HCT116 (cell line): Measurements from ENCODE around the gene SH3PXD2A. TPM values are rescaled to one million over a fixed set of nuclear protein-coding genes. Genes with fewer than 3 reads are reported as not detected.

Source experiments
- ATAC-seq: fragments of 200-7000 bp; cut with Tn5 transposase; 2 replicates; pipeline ENCODE4 v1.9.1; 2020; ENCODE audit warnings: mild to moderate bottlenecking, moderate library complexity
- BruUV-seq: library from RNA; stranded (reverse); fragments of 400-500 nt; replicated peaks from 2 replicates; lab custom pipeline; 2021; lab: Mats Ljungman, UMichigan
- CTCF ChIA-PET: fragments of 300-600 bp; sonication (Branson Sonifier 250); formaldehyde crosslinking; loops from one replicate; lab custom pipeline; 2021; ENCODE audit warnings: antibody characterized with exemption; lab: Charles Lee
- POLR2A ChIA-PET: fragments of 300-600, 350-600 bp; sonication (Branson Sonifier 250); formaldehyde crosslinking; loops from one replicate; lab custom pipeline; 2021; ENCODE audit warnings: antibody characterized with exemption; lab: Charles Lee
- RAD21 ChIA-PET, 2 experiments: fragments of 300-600 bp; sonication (Branson Sonifier 250); formaldehyde crosslinking; loops; one replicate each; lab custom pipeline; 2023; ENCODE audit warnings: low total read pairs in 2 of 2; ENCODE audit not compliant: uncharacterized antibody in 2 of 2, unreplicated experiment in 2 of 2, low non-redundant PET in 1 of 2; lab: Charles Lee
- DNase-seq: peaks from one replicate; pipeline ENCODE4 v3.0.0-alpha.2; 2010; ENCODE audit warnings: low read depth, low spot score
- H2AFZ ChIP-seq: fragments of 200-600 bp; shearing (Covaris generic), sonication (generic); 2 replicates; pipeline ENCODE4 v1.6.1; 2017; ENCODE audit warnings: low read depth, mixed run types, mixed read lengths, antibody characterized with exemption, low read length; ENCODE audit not compliant: poor library complexity, severe bottlenecking
- H3K27ac ChIP-seq: 2 replicates; pipeline ENCODE4 v1.5.1; 2012; ENCODE audit warnings: low read depth, low read length
- H3K27me3 ChIP-seq: fragments of 200-600 bp; sonication (generic); 2 replicates; pipeline ENCODE4 v1.6.1; 2016; ENCODE audit warnings: mixed run types, low read length, mixed read lengths; ENCODE audit not compliant: insufficient read depth
- H3K36me3 ChIP-seq, 2 experiments: fragments of 200-500 bp in 1 of 2; fragments of 200-600 bp in 1 of 2; sonication (Bioruptor generic) in 1 of 2; sonication (generic) in 1 of 2; 2 replicates each; pipeline versions ENCODE4 v1.5.1 to v1.6.1; 2014 to 2016; ENCODE audit warnings: low read length in 2 of 2, inconsistent platforms in 1 of 2, mixed read lengths in 1 of 2, mixed run types in 1 of 2; ENCODE audit not compliant: insufficient read depth in 2 of 2, control insufficient read depth in 1 of 2
- H3K4me1 ChIP-seq, 2 experiments: fragments of 200-600 bp in 1 of 2; sonication (generic) in 1 of 2; 2 replicates each; pipeline versions ENCODE4 v1.5.1 to v1.6.1; 2012 to 2017; ENCODE audit warnings: low read length in 2 of 2, inconsistent platforms in 1 of 2, mild to moderate bottlenecking in 1 of 2, mixed read lengths in 1 of 2, mixed run types in 1 of 2, moderate library complexity in 1 of 2; ENCODE audit not compliant: insufficient read depth in 2 of 2, control insufficient read depth in 1 of 2
- H3K4me2 ChIP-seq: fragments of 200-600 bp; sonication (generic); 2 replicates; pipeline ENCODE4 v1.6.1; 2017; ENCODE audit warnings: mixed run types, low read length, mixed read lengths
- H3K4me3 ChIP-seq, 2 experiments: fragments of 200-600 bp in 1 of 2; sonication (generic) in 1 of 2; replicated peaks in 1 of 2; 2 replicates each; pipeline ENCODE4 v1.5.1; 2011 to 2016; ENCODE audit warnings: low read length in 2 of 2, control low read depth in 1 of 2, low read depth in 1 of 2, mild to moderate bottlenecking in 1 of 2, mixed read lengths in 1 of 2, mixed run types in 1 of 2
- H3K79me2 ChIP-seq: fragments of 200-600 bp; sonication (generic); 2 replicates; pipeline ENCODE4 v1.6.1; 2017; ENCODE audit warnings: mild to moderate bottlenecking, mixed run types, low read length, moderate library complexity, mixed read lengths; ENCODE audit not compliant: insufficient read depth
- H3K9ac ChIP-seq: fragments of 200-600 bp; sonication (generic); 2 replicates; pipeline ENCODE4 v1.6.1; 2016; ENCODE audit warnings: low read length, mixed read lengths
- H3K9me2 ChIP-seq: fragments of 200-600 bp; sonication (generic), shearing (Covaris generic); 2 replicates; pipeline ENCODE4 v1.6.1; 2017; ENCODE audit warnings: mixed run types, mild to moderate bottlenecking, moderate library complexity; ENCODE audit not compliant: insufficient read depth
- H3K9me3 ChIP-seq, 2 experiments: fragments of 200-500 bp in 1 of 2; fragments of 200-600 bp in 1 of 2; sonication (Bioruptor generic) in 1 of 2; sonication (generic) in 1 of 2; 2 replicates each; pipeline ENCODE4 v1.6.1; 2014 to 2017; ENCODE audit warnings: low read length in 2 of 2, mixed read lengths in 2 of 2, inconsistent platforms in 1 of 2, low read depth in 1 of 2, mild to moderate bottlenecking in 1 of 2, mixed run types in 1 of 2, moderate library complexity in 1 of 2; ENCODE audit not compliant: control insufficient read depth in 1 of 2, insufficient read depth in 1 of 2
- H4K20me1 ChIP-seq: fragments of 200-600 bp; sonication (generic), shearing (Covaris generic); 2 replicates; pipeline ENCODE4 v1.6.1; 2017; ENCODE audit warnings: mixed run types, mild to moderate bottlenecking, moderate library complexity; ENCODE audit not compliant: insufficient read depth
- ATF3 ChIP-seq: IDR thresholded peaks from 2 replicates; pipeline ENCODE4 v1.6.1; 2012
- CEBPB ChIP-seq: IDR thresholded peaks from 2 replicates; pipeline ENCODE4 v1.6.1; 2012; ENCODE audit warnings: low read depth
- EZH2phosphoT487 ChIP-seq: fragments of 200-600 bp; IDR thresholded peaks from 2 replicates; pipeline ENCODE4 v1.6.1; 2018; ENCODE audit warnings: antibody characterized with exemption, borderline replicate concordance
- FOSL1 ChIP-seq: IDR thresholded peaks from 2 replicates; pipeline ENCODE4 v1.6.1; 2012; ENCODE audit warnings: low read depth
- JUND ChIP-seq: IDR thresholded peaks from 2 replicates; pipeline ENCODE4 v1.6.1; 2012
- POLR2AphosphoS5 ChIP-seq: IDR thresholded peaks from 2 replicates; pipeline ENCODE4 v1.6.1; 2011; ENCODE audit warnings: mild to moderate bottlenecking, low read depth, low read length, moderate library complexity
- RAD21 ChIP-seq: IDR thresholded peaks from 2 replicates; pipeline ENCODE4 v1.6.1; 2012; ENCODE audit warnings: low read depth, mild to moderate bottlenecking
- SIN3A ChIP-seq: IDR thresholded peaks from 2 replicates; pipeline ENCODE4 v1.6.1; 2012; ENCODE audit warnings: low read depth
- SP1 ChIP-seq: IDR thresholded peaks from 2 replicates; pipeline ENCODE4 v1.6.1; 2012; ENCODE audit warnings: low read depth
- YY1 ChIP-seq: IDR thresholded peaks from 2 replicates; pipeline ENCODE4 v1.6.1; 2011; ENCODE audit warnings: low read length, low read depth, moderate library complexity, mild to moderate bottlenecking; ENCODE audit not compliant: insufficient replicate concordance; ENCODE audit errors: extremely low read depth
- ZFX ChIP-seq: fragments of 450-650 bp; IDR thresholded peaks from 2 replicates; pipeline ENCODE4 v1.6.1; 2017
- ZNF274 ChIP-seq: fragments of 200-500 bp; sonication (Bioruptor generic); IDR thresholded peaks from 2 replicates; pipeline ENCODE4 v1.6.1; 2014; ENCODE audit warnings: mild to moderate bottlenecking, low read depth, low read length, inconsistent platforms
- intact Hi-C: fragments of 100-400 bp; cut with micrococcal nuclease; formaldehyde crosslinking; loops from 2 replicates; pipeline ENCODE4 v1.10.0; 2022
- total RNA-seq: library from RNA; stranded (reverse); gene quantifications from one replicate; pipeline ENCODE4 v1.2.1, GENCODE V29; 2021; ENCODE audit not compliant: unreplicated experiment
- TF ChIP-seq, protein P1 (sequence below): IDR thresholded peaks from 2 replicates; pipeline ENCODE4 v1.6.1; 2011; ENCODE audit warnings: mild to moderate bottlenecking, low read length, moderate library complexity; ENCODE audit not compliant: insufficient replicate concordance; ENCODE audit errors: extremely low read depth

SH3PXD2A gene
- total RNA-seq, 1 experiment from 2014 or later: 8.7 TPM

DNA sequence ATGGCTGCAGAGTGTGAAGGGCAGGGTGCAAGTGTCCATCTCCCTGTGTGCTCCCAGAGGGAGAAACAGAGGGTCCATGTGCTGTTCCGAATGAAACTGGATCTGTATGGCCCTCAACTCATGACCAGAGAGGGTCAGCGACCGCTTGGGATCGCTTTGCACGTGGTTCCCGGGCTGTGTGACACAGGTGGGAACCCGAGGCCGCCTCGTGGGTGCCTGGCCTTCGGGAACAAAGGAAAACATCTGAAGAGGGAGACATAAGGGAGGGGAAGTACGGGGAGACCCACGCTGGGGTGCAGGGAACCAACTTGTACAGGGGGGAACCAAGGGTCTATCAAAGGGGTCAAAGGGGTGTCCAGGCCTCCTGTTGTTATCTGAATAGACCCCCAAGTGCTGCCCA lies 57.5 kb downstream of the SH3PXD2A start:
- Histone ChIP-seq H3K9ac (no peak overlapping the region), H3K4me3 (no peak overlapping the region), H3K4me1 (no peaks in the 10 kb centered on the region), H3K9me3 (no peaks in the 10 kb centered on the region), H2AFZ (no peak overlapping the region), H4K20me1 (no peaks in the 10 kb centered on the region), H3K36me3 (no peaks in the 10 kb centered on the region), H3K9me2 (no peaks in the 10 kb centered on the region), H3K27ac (no peak overlapping the region), H3K27me3 (no peaks in the 10 kb centered on the region), H3K79me2 (no peaks in the 10 kb centered on the region), H3K4me2 (no peak overlapping the region)
- ChIA-PET POLR2A (no interaction called here), CTCF (no interaction called here), RAD21 (no interaction called here)
- intact Hi-C loops: no loop called here
- ATAC-seq (no peak), DNase-seq (no peak)
- TF ChIP-seq, protein P1, sequence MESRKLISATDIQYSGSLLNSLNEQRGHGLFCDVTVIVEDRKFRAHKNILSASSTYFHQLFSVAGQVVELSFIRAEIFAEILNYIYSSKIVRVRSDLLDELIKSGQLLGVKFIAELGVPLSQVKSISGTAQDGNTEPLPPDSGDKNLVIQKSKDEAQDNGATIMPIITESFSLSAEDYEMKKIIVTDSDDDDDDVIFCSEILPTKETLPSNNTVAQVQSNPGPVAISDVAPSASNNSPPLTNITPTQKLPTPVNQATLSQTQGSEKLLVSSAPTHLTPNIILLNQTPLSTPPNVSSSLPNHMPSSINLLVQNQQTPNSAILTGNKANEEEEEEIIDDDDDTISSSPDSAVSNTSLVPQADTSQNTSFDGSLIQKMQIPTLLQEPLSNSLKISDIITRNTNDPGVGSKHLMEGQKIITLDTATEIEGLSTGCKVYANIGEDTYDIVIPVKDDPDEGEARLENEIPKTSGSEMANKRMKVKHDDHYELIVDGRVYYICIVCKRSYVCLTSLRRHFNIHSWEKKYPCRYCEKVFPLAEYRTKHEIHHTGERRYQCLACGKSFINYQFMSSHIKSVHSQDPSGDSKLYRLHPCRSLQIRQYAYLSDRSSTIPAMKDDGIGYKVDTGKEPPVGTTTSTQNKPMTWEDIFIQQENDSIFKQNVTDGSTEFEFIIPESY: no peak
- no peak for TF ChIP-seq YY1
- no peak for TF ChIP-seq CEBPB
- BruUV-seq: no TSS peak

- Histone ChIP-seq H4K20me1 (no peaks in the 10 kb centered on the region), H3K36me3 (no peaks in the 10 kb centered on the region)
- intact Hi-C loops: no loop called here
- TF ChIP-seq ATF3: no peak
- no peak for TF ChIP-seq CEBPB
- no peak for TF ChIP-seq SIN3A
- no peak for TF ChIP-seq RAD21
- no peak for TF ChIP-seq FOSL1
- TF ChIP-seq, protein P1: no peak
- TF ChIP-seq ZFX: no peak
- TF ChIP-seq POLR2AphosphoS5: no peak
- TF ChIP-seq SP1: no peak
- no peak for TF ChIP-seq ZNF274
- TF ChIP-seq EZH2phosphoT487: no peak
- TF ChIP-seq JUND: no peak
- no peak for TF ChIP-seq YY1
Observed at GRCh38 chr10:103795634-103796270, 59.6 kb downstream of the SH3PXD2A start.

More at GRCh38 chr10:103795634-103796270, 59.6 kb downstream of the SH3PXD2A start:
- Histone ChIP-seq H2AFZ (no peak overlapping the region), H3K27me3 (no peaks in the 10 kb centered on the region), H3K79me2 (no peaks in the 10 kb centered on the region), H3K9me2 (no peaks in the 10 kb centered on the region), H3K27ac (no peak overlapping the region), H3K4me1 (no peaks in the 10 kb centered on the region), H3K9ac (no peak overlapping the region), H3K9me3 (no peaks in the 10 kb centered on the region), H3K4me3 (no peak overlapping the region), H3K4me2 (no peak overlapping the region)
- DNase-seq (no peak), ATAC-seq (no peak)
- no TSS peak for BruUV-seq
- ChIA-PET CTCF (no interaction called here), RAD21 (no interaction called here), POLR2A (no interaction called here)
